ENCODE measurements around the gene TNFRSF18.

TNFRSF18 gene

GRCh38 chr1:1230656-1231399, 24.4 kb upstream of the TNFRSF18 start:
- H2BK5ac ChIP-seq (ENCODE audit: low read depth, low read length, poor library complexity), result peak overlapping the region; percentile 74
- H2BK12ac ChIP-seq (ENCODE audit: low read length), result peak overlapping the region; percentile 16
- H3K4ac ChIP-seq (ENCODE audit: low read depth, low read length), result peak overlapping the region; percentile 41
- peak overlapping the region; percentile 99 for H2AFZ ChIP-seq (ENCODE audit: insufficient read depth, low read length, poor library complexity)
- no peaks in the 10 kb centered on the region for H3K27me3 ChIP-seq (ENCODE audit: insufficient read depth, low read length)
- peak overlapping the region; percentile 91 for H3K4me2 ChIP-seq (ENCODE audit: low read length)
- peaks cover 16% of the 10 kb centered on the region in 2 experiments for H3K4me1 ChIP-seq (ENCODE audit: control insufficient read depth in 1 of 2, insufficient read depth in 2 of 2, low read length in 2 of 2)
- H3K18ac ChIP-seq (ENCODE audit: low read length), result peak overlapping the region; percentile 79
- peak overlapping the region; percentile 96 for H4K91ac ChIP-seq (ENCODE audit: low read depth, low read length)
- H3K9me3 ChIP-seq (ENCODE audit: insufficient read depth, low read depth, low read length), result peaks cover 12% of the 10 kb centered on the region
- H4K12ac ChIP-seq (ENCODE audit: low read depth, low read length), result peak overlapping the region; percentile 96
- H2BK120ac ChIP-seq (ENCODE audit: insufficient read depth, low read length, poor library complexity), result peak overlapping the region; percentile 94
- DNase-seq, result peak in 1 of 2 donors; percentile 21
- peak overlapping the region; percentile 96 for H4K8ac ChIP-seq (ENCODE audit: low read depth, low read length)
- peaks cover 14% of the 10 kb centered on the region for H3K79me2 ChIP-seq (ENCODE audit: control insufficient read depth, insufficient read depth, low read length, poor library complexity)
- peak overlapping the region; percentile 96 for H3K14ac ChIP-seq (ENCODE audit: low read length)
- peak overlapping the region; percentile 96 for H3K9ac ChIP-seq (ENCODE audit: low read length)
- no CpG with 5 or more reads among the region's 24 CpGs for WGBS (ENCODE audit: extremely low coverage, insufficient coverage, insufficient read length)
- H3K27ac ChIP-seq (ENCODE audit: low read depth, low read length), result no peak overlapping the region
- H3K23ac ChIP-seq (ENCODE audit: low read length), result no peak overlapping the region
- H2AK5ac ChIP-seq (ENCODE audit: low read length), result peak overlapping the region; percentile 22
- H3K4me3 ChIP-seq (ENCODE audit: low read depth, low read length), result peak overlapping the region; percentile 95
- peaks cover 40 to 46% of the 10 kb centered on the region in 2 experiments for H3K36me3 ChIP-seq (ENCODE audit: control insufficient read depth in 1 of 2, insufficient read depth in 2 of 2, low read length in 2 of 2)
- H3K79me1 ChIP-seq (ENCODE audit: low read length), result peaks cover 10% of the 10 kb centered on the region

GRCh38 chr1:1229770-1230169, 23.4 kb upstream of the TNFRSF18 start:
- no peak overlapping the region for H2AK5ac ChIP-seq (ENCODE audit: low read length)
- H3K4ac ChIP-seq (ENCODE audit: low read depth, low read length), result peak overlapping the region; percentile 2
- no peak overlapping the region for H4K91ac ChIP-seq (ENCODE audit: low read depth, low read length)
- H2BK12ac ChIP-seq (ENCODE audit: low read length), result no peak overlapping the region
- WGBS (ENCODE audit: extremely low coverage, insufficient coverage, insufficient read length), result no CpG with 5 or more reads among the region's 19 CpGs
- no peak overlapping the region for H3K4me3 ChIP-seq (ENCODE audit: low read depth, low read length)
- no peak overlapping the region for H4K12ac ChIP-seq (ENCODE audit: low read depth, low read length)
- H4K8ac ChIP-seq (ENCODE audit: low read depth, low read length), result no peak overlapping the region
- peaks cover 10% of the 10 kb centered on the region for H3K79me1 ChIP-seq (ENCODE audit: low read length)
- peak overlapping the region; percentile 36 for H3K9ac ChIP-seq (ENCODE audit: low read length)
- H2BK120ac ChIP-seq (ENCODE audit: insufficient read depth, low read length, poor library complexity), result no peak overlapping the region
- H2AFZ ChIP-seq (ENCODE audit: insufficient read depth, low read length, poor library complexity), result no peak overlapping the region
- no peak overlapping the region for H3K27ac ChIP-seq (ENCODE audit: low read depth, low read length)
- H3K79me2 ChIP-seq (ENCODE audit: control insufficient read depth, insufficient read depth, low read length, poor library complexity), result peaks cover 14% of the 10 kb centered on the region
- no peak overlapping the region for H3K4me2 ChIP-seq (ENCODE audit: low read length)
- H3K14ac ChIP-seq (ENCODE audit: low read length), result no peak overlapping the region
- peak overlapping the region; percentile 17 for H3K23ac ChIP-seq (ENCODE audit: low read length)
- H3K18ac ChIP-seq (ENCODE audit: low read length), result no peak overlapping the region
- H2BK5ac ChIP-seq (ENCODE audit: low read depth, low read length, poor library complexity), result no peak overlapping the region
- peaks cover 14% of the 10 kb centered on the region for H3K9me3 ChIP-seq (ENCODE audit: insufficient read depth, low read depth, low read length)
- peaks cover 51 to 57% of the 10 kb centered on the region in 2 experiments for H3K36me3 ChIP-seq (ENCODE audit: control insufficient read depth in 1 of 2, insufficient read depth in 2 of 2, low read length in 2 of 2)
- DNase-seq, result no peak
- H3K27me3 ChIP-seq (ENCODE audit: insufficient read depth, low read length), result no peaks in the 10 kb centered on the region
- H3K4me1 ChIP-seq (ENCODE audit: control insufficient read depth in 1 of 2, insufficient read depth in 2 of 2, low read length in 2 of 2), result peaks cover 16% of the 10 kb centered on the region in 2 experiments

GRCh38 chr1:1228596-1229321, 22.4 kb upstream of the TNFRSF18 start:
- DNase-seq, result no peak
- H3K23ac ChIP-seq (ENCODE audit: low read length), result no peak overlapping the region
- H3K79me1 ChIP-seq (ENCODE audit: low read length), result peaks cover 10% of the 10 kb centered on the region
- H3K9ac ChIP-seq (ENCODE audit: low read length), result no peak overlapping the region
- no peak overlapping the region for H4K91ac ChIP-seq (ENCODE audit: low read depth, low read length)
- H4K12ac ChIP-seq (ENCODE audit: low read depth, low read length), result no peak overlapping the region
- H3K27ac ChIP-seq (ENCODE audit: low read depth, low read length), result no peak overlapping the region
- no peak overlapping the region for H3K4me2 ChIP-seq (ENCODE audit: low read length)
- peaks cover 14% of the 10 kb centered on the region for H3K79me2 ChIP-seq (ENCODE audit: control insufficient read depth, insufficient read depth, low read length, poor library complexity)
- peaks cover 16% of the 10 kb centered on the region in 2 experiments for H3K4me1 ChIP-seq (ENCODE audit: control insufficient read depth in 1 of 2, insufficient read depth in 2 of 2, low read length in 2 of 2)
- no peak overlapping the region for H2BK5ac ChIP-seq (ENCODE audit: low read depth, low read length, poor library complexity)
- WGBS (ENCODE audit: extremely low coverage, insufficient coverage, insufficient read length), result no CpG with 5 or more reads among the region's 28 CpGs
- H3K14ac ChIP-seq (ENCODE audit: low read length), result no peak overlapping the region
- no peak overlapping the region for H3K18ac ChIP-seq (ENCODE audit: low read length)
- H4K8ac ChIP-seq (ENCODE audit: low read depth, low read length), result no peak overlapping the region
- no peak overlapping the region for H2BK12ac ChIP-seq (ENCODE audit: low read length)
- H3K4me3 ChIP-seq (ENCODE audit: low read depth, low read length), result no peak overlapping the region
- no peaks in the 10 kb centered on the region for H3K27me3 ChIP-seq (ENCODE audit: insufficient read depth, low read length)
- no peak overlapping the region for H3K4ac ChIP-seq (ENCODE audit: low read depth, low read length)
- H3K9me3 ChIP-seq (ENCODE audit: insufficient read depth, low read depth, low read length), result peaks cover 14% of the 10 kb centered on the region
- peaks cover 49 to 56% of the 10 kb centered on the region in 2 experiments for H3K36me3 ChIP-seq (ENCODE audit: control insufficient read depth in 1 of 2, insufficient read depth in 2 of 2, low read length in 2 of 2)
- H2AFZ ChIP-seq (ENCODE audit: insufficient read depth, low read length, poor library complexity), result no peak overlapping the region
- H2AK5ac ChIP-seq (ENCODE audit: low read length), result no peak overlapping the region
- H2BK120ac ChIP-seq (ENCODE audit: insufficient read depth, low read length, poor library complexity), result no peak overlapping the region

GRCh38 chr1:1228187-1228586, 21.8 kb upstream of the TNFRSF18 start:
- Histone ChIP-seq H3K18ac (ENCODE audit: low read length) (no peak overlapping the region), H4K12ac (ENCODE audit: low read depth, low read length) (no peak overlapping the region), H4K8ac (ENCODE audit: low read depth, low read length) (no peak overlapping the region), H3K79me2 (ENCODE audit: control insufficient read depth, insufficient read depth, low read length, poor library complexity) (peaks cover 14% of the 10 kb centered on the region), H3K36me3 (ENCODE audit: control insufficient read depth in 1 of 2, insufficient read depth in 2 of 2, low read length in 2 of 2) (peaks cover 50 to 61% of the 10 kb centered on the region in 2 experiments), H3K79me1 (ENCODE audit: low read length) (peaks cover 10% of the 10 kb centered on the region), H3K9me3 (ENCODE audit: insufficient read depth, low read depth, low read length) (peaks cover 12% of the 10 kb centered on the region), H3K14ac (ENCODE audit: low read length) (no peak overlapping the region), H2AFZ (ENCODE audit: insufficient read depth, low read length, poor library complexity) (no peak overlapping the region), H4K91ac (ENCODE audit: low read depth, low read length) (no peak overlapping the region), H3K23ac (ENCODE audit: low read length) (no peak overlapping the region), H3K4me1 (ENCODE audit: control insufficient read depth in 1 of 2, insufficient read depth in 2 of 2, low read length in 2 of 2) (peaks cover 14 to 15% of the 10 kb centered on the region in 2 experiments), H2BK120ac (ENCODE audit: insufficient read depth, low read length, poor library complexity) (no peak overlapping the region), H2BK5ac (ENCODE audit: low read depth, low read length, poor library complexity) (no peak overlapping the region), H3K4me2 (ENCODE audit: low read length) (no peak overlapping the region), H3K27me3 (ENCODE audit: insufficient read depth, low read length) (no peaks in the 10 kb centered on the region), H2BK12ac (ENCODE audit: low read length) (no peak overlapping the region), H3K9ac (ENCODE audit: low read length) (no peak overlapping the region), H3K4me3 (ENCODE audit: low read depth, low read length) (no peak overlapping the region), H3K27ac (ENCODE audit: low read depth, low read length) (no peak overlapping the region), H2AK5ac (ENCODE audit: low read length) (no peak overlapping the region), H3K4ac (ENCODE audit: low read depth, low read length) (no peak overlapping the region)
- WGBS (ENCODE audit: extremely low coverage, insufficient coverage, insufficient read length), result no CpG with 5 or more reads among the region's 30 CpGs
- no peak for DNase-seq
